GM23338 (cell line): ENCODE results near the gene SCGB3A1.

Source experiments
- CREB1 ChIP-seq: fragments of 250-450 bp; sonication (Bioruptor Pico); IDR thresholded peaks from 2 replicates; pipeline ENCODE4 v1.5.0; 2020; ENCODE audit warnings: low read depth, mild to moderate bottlenecking, moderate library complexity
- CTCF ChIP-seq, 2 experiments: fragments of 200-600 bp in 1 of 2; sonication (generic) in 1 of 2; conservative IDR thresholded peaks; 2 replicates each; pipeline versions ENCODE4 v1.5.1 to v1.6.1; 2016 to 2017; ENCODE audit warnings: antibody characterized with exemption in 2 of 2, low read depth in 2 of 2, mild to moderate bottlenecking in 2 of 2, moderate library complexity in 1 of 2
- EZH2phosphoT487 ChIP-seq: fragments of 200-600 bp; sonication (generic); IDR thresholded peaks from one replicate; pipeline ENCODE4 v1.8.1; 2018; ENCODE audit warnings: antibody characterized with exemption; ENCODE audit not compliant: unreplicated experiment
- JUNB ChIP-seq: IDR thresholded peaks from one replicate; pipeline ENCODE4 v1.6.1; 2016; ENCODE audit warnings: antibody characterized with exemption; ENCODE audit not compliant: unreplicated experiment
- REST ChIP-seq: IDR thresholded peaks from one replicate; pipeline ENCODE4 v1.6.1; 2018; ENCODE audit warnings: antibody characterized with exemption; ENCODE audit not compliant: unreplicated experiment

GRCh38 chr5:180619563-180619915 lies 28.2 kb upstream of the SCGB3A1 start:
- no peak for TF ChIP-seq CTCF (conservative IDR thresholded peaks at IDR 0.05; ENCODE audit: low read depth in 2 of 2)
- TF ChIP-seq EZH2phosphoT487, result no peak
- TF ChIP-seq REST, result no peak
- no peak for TF ChIP-seq JUNB
- no peak for TF ChIP-seq CREB1
